ENCODE measurements around the gene SLC4A8.

SLC4A8 gene

GRCh38 chr12:51424662-51425539, at the start of gene SLC4A8:
Gene SLC4A8 (plus strand): TSS chr12:51424831. CDS start chr12:51424988, 157 bp downstream.
- peak; percentile 89 to 93 for DNase-seq

- DNase-seq, result no peak
Observed at GRCh38 chr12:51374856-51375255, 49.8 kb upstream of the SLC4A8 start.

- DNase-seq, result peak; percentile 15 to 58
Observed at GRCh38 chr12:51377099-51377984, 47.3 kb upstream of the SLC4A8 start.

- no peak for DNase-seq
Observed at GRCh38 chr12:51378749-51379148, 45.9 kb upstream of the SLC4A8 start.

- no peak for DNase-seq
Observed at GRCh38 chr12:51379571-51379970, 45.1 kb upstream of the SLC4A8 start.

- no peak for DNase-seq
Observed at GRCh38 chr12:51381226-51382079, 43.2 kb upstream of the SLC4A8 start.

GRCh38 chr12:51382173-51382572, 42.5 kb upstream of the SLC4A8 start:
- DNase-seq, result no peak

GRCh38 chr12:51383269-51383905, 41.2 kb upstream of the SLC4A8 start:
- DNase-seq, result no peak

- DNase-seq, result no peak
Observed at GRCh38 chr12:51386351-51386750, 38.3 kb upstream of the SLC4A8 start.

GRCh38 chr12:51388069-51388799, 36.4 kb upstream of the SLC4A8 start:
- peak; percentile 15 to 69 for DNase-seq

GRCh38 chr12:51388846-51389245, 35.8 kb upstream of the SLC4A8 start:
- no peak for DNase-seq

GRCh38 chr12:51389302-51389999, 35.2 kb upstream of the SLC4A8 start:
- DNase-seq, result no peak

GRCh38 chr12:51390457-51390856, 34.2 kb upstream of the SLC4A8 start:
- no peak for DNase-seq

- DNase-seq, result no peak
Observed at GRCh38 chr12:51390891-51391282, 33.7 kb upstream of the SLC4A8 start.

GRCh38 chr12:51391283-51392123, 33.1 kb upstream of the SLC4A8 start, which contains the start of gene GALNT6:
Gene GALNT6 (minus strand): TSS chr12:51391406. CDS start chr12:51379781, 11,625 bp downstream.
- DNase-seq, result no peak

GRCh38 chr12:51392556-51393237, 31.9 kb upstream of the SLC4A8 start:
- DNase-seq, result no peak

- DNase-seq, result no peak
Observed at GRCh38 chr12:51393676-51394545, 30.7 kb upstream of the SLC4A8 start.

All from NCI-H446 (cell line).